Inflammatory macrophage treated with lipopolysaccharide for 1 hour (primary cell): ENCODE results near the gene PLEKHJ1.

Experiments
- DNase-seq, 2 donors: peaks; one replicate each; pipeline ENCODE4 v3.0.0-alpha.2; 2020 to 2022

Gene PLEKHJ1

DNA sequence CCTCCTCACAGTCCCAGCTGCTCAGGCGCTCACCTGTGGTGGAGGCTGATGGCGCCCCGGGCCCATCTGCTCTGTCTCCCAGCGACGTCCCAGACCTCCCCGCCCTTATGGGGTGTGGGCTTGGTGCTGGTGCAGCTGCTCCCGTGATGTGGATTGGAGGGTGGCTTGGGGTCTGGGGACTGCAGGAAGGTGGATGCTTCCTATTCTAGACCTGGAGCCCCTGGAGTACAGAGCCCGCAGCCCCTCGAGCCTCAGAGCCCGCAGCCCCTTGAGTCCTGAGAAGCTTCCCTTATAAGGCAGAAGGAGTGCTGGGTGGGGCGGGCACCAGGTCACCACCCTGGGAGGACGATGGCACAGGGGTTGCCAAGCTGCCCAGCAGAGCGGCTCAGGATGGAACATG, 40.8 kb downstream of the PLEKHJ1 start:
- DNase-seq: no peak

DNA sequence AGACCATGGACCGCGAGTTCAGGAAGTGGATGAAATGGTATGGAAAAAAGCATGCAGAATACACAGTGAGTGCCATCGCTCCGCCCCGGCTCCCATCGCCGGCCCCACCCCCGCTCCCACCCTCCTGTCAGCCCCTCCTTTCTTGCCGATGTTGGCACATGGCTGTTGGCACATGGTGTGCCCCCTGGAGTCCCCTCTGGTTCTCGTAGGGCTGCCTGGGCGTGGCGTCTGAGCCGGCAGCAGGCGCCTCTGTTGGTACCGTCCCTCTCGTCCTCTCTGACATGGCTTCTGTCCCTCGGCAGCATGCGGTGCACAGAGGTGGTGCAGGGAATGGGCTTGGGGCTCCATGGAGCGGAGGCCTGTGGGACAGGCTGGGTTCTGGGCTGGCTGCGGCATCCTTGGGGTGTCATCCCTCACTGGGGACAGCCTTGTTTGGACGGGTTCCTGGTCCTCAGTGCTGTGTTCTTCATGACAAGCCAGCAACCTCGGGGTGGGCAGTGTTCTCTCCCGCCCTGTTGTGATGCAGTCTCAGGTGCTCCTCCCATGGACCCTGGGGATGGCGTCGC, 41.5 kb downstream of the PLEKHJ1 start:
- DNase-seq: no peak

DNA sequence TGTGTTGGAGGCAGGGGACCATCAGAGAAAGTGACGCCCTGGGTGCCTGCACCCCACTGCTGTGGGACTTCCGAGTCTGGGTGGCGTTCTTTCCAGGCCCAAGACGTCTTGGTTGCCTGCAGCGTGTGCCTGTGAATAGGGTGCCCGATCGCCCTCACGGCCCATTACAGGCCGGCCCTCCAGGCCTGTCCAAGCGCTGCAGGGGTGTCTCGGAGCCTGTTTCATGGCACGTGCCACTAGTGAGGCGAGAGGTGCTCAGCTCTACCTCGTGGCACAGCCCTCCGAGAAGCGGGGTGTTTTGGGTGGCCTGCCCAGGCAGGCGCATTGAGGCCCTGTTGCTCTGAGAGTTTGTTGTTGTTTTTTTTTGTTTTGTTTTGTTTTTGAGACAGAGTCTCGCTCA, 42.3 kb downstream of the PLEKHJ1 start:
- DNase-seq: no peak

DNA sequence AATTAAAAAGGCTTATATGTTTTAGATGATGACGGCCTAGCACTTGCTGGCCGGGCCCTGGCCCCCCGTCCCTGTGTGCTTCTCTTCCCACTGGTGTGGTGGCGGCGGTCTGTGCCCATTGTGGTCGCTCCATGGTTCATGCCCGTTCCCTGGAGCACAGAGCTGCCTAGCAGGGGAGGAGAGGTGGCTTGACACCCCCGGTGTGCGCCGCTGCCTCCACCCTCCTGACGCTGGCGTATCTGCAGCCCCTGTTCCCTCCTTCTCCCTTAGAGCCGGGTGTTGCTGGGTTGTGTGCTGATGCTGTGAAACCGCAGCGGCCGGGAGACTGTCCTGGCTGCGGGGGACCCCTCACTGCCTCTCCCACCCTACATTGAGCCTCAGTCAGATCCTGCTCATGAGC, 43.3 kb downstream of the PLEKHJ1 start:
- no peak for DNase-seq

DNA sequence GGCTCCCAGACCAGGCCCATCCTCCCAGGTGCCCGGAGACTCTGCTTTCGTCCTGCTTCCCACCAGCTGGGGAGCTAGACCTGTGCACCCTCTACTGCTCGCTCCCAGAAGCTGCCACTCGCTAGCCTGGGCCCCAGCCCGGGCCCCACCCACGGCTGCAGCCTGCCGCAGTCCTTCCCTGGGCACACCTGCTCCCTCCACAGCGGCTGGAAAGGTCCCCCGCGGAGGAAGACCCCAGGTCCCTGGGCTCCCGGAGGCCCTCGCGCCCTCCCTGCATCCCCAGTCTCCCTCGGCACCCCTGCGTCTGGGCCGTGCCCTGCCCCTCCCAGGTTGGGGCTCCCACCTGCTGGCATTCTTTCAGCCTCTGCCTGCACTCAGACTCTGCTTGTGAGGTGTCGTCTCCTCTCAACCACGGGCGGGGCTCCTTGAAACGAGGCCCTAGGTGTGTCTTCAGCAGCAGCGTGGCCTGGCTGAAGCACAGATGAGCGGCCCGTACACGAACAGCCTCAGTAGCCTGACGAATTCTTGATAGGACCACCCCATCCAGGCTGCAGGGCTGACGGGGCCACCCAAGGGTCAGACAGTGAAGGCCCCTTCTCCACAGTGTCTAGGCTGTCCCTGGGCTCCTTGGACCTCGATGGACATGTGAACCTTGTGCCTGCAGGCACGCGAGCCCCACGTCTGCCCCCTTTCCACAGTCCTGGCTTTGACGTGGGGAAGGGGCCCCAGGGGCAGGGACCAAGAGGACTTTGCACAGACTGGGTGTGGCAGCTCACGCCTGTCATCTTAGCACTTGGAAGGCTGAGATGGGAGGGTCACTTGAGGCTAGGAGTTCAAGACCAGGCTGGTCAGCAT, 44.4 kb downstream of the PLEKHJ1 start:
- DNase-seq: no peak

DNA sequence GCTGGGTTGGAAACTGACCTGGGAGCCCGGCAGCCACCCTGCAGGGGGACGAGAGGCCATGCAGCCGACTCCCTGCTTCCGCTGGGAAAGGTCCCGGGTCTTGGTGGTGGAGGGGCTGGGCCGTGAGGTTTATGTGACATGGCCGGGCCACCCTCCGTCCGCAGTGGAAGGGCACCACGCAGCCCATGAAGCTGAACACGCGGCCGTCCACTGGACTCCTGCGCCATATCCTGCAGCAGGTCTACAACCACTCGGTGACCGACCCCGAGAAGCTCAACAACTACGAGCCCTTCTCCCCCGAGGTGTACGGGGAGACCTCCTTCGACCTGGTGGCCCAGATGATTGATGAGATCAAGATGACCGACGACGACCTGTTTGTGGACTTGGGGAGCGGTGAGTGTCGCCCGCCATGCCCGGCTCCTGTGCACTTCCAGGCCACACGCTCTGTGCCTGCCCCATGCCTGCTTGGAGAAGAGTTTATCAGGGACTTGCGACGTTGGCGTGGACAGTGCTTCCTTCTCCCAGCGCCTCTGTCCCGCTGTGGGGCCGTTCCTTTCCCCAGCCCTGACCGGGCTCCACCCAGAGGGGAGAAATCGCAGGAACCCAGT, 45.2 kb downstream of the PLEKHJ1 start:
- no peak for DNase-seq

DNA sequence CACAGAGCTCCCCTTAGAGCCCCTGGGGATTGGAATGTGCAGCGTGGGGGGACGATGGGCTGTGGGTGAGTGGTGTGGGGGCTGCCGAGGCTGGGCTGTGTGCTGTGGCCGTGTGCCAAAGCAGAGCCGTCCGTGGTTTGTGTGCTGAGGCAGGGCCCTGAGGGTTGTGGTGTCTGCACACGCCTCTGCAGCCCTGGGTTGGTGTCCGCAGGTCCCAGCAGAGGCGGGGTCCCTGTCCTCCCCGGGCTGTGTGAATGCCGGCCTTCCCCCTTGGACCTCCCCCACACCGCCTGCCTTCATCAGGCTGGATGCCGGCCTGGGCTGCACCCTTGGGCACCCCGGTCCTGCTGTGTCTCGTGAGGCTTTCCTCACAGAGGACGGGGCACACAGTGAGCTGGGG, 46.2 kb downstream of the PLEKHJ1 start:
- DNase-seq: no peak

DNA sequence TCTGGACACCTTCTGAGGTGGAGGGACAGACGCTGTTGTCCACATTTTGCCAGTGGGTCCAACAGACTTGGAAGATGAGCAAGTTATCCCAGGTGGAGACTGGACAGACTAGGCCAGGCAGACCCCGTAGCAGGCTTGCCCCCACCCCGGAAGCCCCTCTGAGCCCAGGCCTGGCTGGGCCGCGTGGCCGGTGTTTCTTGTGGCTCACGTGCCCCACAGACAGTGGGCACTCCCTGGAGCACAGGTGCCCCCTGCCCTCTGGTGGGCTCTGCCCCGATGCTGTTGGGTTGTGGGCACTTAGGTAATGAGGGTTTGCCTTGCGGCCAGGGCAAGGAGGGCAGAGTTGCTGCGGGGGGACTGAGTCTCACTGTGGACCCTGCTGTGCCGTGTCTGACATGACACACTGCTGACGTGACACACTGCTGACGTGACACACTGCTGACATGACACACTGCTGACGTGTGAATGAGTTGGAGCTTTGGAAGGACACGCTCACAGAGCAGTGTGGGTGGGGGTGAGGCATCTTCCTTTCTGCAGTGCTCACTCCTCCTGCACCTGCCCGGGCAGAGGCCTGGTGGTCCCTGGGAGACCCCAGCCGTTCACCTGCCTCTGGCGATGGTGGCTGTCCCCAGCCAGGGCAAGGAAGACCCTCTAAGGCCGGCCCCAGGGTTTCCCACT, 47.3 kb downstream of the PLEKHJ1 start:
- peak; percentile 65 to 66 for DNase-seq

DNA sequence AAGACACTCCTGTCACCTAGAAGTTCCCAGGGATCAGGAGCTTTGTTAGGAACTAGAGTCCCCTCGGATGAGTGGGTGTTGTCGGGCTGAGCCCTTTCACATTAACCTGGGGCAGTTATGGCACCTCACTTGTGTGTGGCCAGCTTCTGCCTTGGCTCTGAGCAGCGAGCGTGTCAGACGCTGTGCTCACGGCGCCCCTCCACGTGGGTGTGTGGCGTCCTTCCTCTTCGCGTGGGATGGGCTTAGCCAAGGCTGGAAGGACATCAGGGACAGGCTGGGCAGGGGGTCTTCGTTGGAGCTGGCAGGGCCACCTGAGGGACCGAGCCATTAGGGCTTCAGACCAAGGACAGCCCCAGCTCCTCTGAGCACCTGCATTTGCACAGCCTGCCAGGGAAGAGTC, 49.0 kb downstream of the PLEKHJ1 start:
- peak; percentile 36 to 61 for DNase-seq

DNA sequence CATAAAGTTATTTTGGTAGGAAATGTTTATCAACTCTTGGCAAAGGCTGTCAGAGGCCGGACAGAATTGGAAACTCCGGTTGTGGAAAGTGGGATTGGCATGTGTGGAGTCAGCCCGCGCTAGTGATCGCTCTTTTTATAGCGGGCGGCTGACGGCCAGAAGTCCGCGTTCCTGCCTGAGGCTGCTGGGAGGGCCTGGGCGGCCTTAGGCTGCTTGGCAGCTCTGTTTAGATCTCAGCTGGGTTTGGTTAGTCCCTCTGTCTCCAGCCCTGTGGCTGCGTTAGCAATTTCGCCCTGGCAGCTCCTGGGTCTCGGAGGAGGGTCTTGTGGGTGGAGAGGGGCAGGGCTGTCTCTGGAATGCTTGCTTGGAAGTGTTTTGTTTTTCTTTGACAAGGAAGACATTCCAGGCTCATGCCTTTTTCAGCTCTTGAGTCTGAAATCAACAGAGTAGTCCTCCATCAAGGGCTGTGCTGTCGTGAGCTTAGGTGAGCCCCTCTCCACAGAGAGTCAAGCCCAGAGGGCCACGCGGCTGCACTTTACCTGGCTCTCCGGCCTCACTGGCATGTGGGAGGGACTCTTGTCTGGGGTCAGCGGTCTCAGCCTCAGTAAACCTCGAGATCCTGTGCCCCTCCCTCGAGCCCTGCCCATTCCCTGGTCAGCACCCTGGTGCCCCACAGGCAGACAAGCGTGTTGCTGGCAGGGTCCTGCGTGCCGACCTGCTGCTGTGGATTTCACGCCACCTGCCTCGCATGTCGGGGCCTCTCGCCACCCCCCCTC, 49.9 kb downstream of the PLEKHJ1 start:
- DNase-seq: no peak

DNA sequence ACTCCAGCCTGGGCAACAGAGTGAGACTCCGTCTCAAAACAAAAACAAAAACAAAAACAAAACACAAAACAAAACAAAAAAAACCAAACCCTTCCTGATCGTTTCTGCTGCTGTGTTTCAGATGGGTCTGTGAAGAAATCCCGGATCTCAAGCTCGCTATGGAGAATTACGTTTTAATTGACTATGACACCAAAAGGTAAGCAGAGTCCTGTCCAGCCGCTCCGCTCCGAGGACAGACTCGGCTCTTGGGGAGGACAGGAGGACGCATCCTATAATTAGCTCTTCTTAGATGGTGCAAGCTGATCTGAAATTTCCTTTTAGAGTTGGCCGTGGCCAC, 50.4 kb downstream of the PLEKHJ1 start:
- DNase-seq: no peak

DNA sequence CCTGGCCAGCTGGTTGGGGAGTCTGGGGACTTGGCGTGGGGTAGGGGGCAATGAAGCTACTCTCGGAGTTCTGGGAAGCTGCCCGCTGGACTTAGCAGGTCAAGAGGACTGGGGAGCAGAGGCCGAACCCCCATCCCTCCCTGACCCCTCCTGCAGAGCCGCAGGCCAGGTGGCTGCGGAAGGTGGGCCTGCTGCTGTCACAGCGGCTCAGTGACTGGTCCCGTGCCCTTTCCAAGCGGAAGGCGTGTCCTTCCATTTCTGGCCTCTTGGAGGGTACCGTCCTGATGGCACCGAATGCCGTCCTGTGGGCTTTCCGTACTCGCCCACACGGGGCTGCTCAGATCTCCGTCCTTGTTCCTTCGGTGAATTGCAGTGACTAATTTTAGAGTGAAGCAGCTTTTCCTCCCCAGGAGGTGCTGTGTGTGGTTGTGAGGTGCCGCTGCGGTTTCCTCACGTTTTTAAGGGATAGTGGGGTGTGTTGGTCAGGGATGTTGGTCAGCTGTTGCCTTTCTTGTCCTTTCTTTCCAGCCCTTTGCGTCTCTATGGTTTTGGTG, 51.6 kb downstream of the PLEKHJ1 start:
- peak; percentile 48 to 63 for DNase-seq
